Measurements from ENCODE around the gene UQCC2. TPM values are rescaled to one million over a fixed set of nuclear protein-coding genes. Genes with fewer than 3 reads are reported as not detected.

Gene UQCC2
- total RNA-seq, 5 donors from 2014 or later (not counting 1 experiment from before 2014, with no cell fraction given) = 17.2 to 36.2 (median 32.7) TPM

- no peak overlapping the region for H3K27ac ChIP-seq (ENCODE audit: low read length)
- Mint-ChIP-seq H3K9me3 (no peaks in the 10 kb centered on the region), H3K27me3 (no peaks in the 10 kb centered on the region), H3K4me1 (peaks cover 36 to 51% (median 41%) of the 10 kb centered on the region in 3 donors), H3K4me3 (no peak overlapping the region), H3K36me3 (peaks cover 19% of the 10 kb centered on the region), H3K27ac (peak overlapping the region; percentile 77 to 83)
- POLR2A ChIA-PET = interaction anchor here (0.5 to 0.7 kb wide), 2 partner anchors 11 to 95 kb away, joined by 3 to 6 read pairs; partner anchors contain the start of gene UQCC2 (in 1 of the 2)
- peaks cover 0 to 21% of the 10 kb centered on the region in 2 donors for H3K36me3 ChIP-seq (ENCODE audit: control insufficient read depth in 2 of 2, extremely low read depth in 1 of 2, insufficient read depth in 1 of 2, low read length in 1 of 2)
- H3K27me3 ChIP-seq (replicated peaks in 1 of 2; ENCODE audit: control insufficient read depth in 2 of 2, extremely low read depth in 1 of 2, insufficient read depth in 2 of 2, low read length in 1 of 2) = no peaks in the 10 kb centered on the region
- ATAC-seq (replicated peaks in 1 of 4) (peak; percentile 61 to 69 (median 65)), DNase-seq (peak; percentile 41 to 87 (median 68))
- CTCF ChIA-PET = interaction anchor here (0.7 to 2.5 kb wide), 10 partner anchors 9 to 120 kb away, joined by 3 to 13 read pairs (median 3); partner anchors contain the start of genes BAK1 (in 1 of the 2) and UQCC2 (in 1 of the 2)
- H3K9me3 ChIP-seq = no peaks in the 10 kb centered on the region
- peaks cover 35 to 38% of the 10 kb centered on the region in 2 experiments for H3K4me1 ChIP-seq (ENCODE audit: control insufficient read depth in 1 of 2, extremely low read depth in 1 of 2, insufficient read depth in 2 of 2, low read length in 2 of 2)
- no peak overlapping the region for H3K4me3 ChIP-seq (ENCODE audit: control insufficient read depth in 1 of 2, extremely low read depth in 1 of 2, low read length in 1 of 2)
- WGBS (ENCODE audit: insufficient coverage) = 65% methylated on average over 5 of the region's 10 CpGs
Observed at GRCh38 chr6:33700391-33701050, 11.0 kb downstream of the UQCC2 start.

- H3K36me3 Mint-ChIP-seq = peaks cover 19% of the 10 kb centered on the region
- DNase-seq (no peak), ATAC-seq (replicated peaks in 1 of 4) (no peak)
- Histone ChIP-seq H3K27ac (ENCODE audit: low read length) (no peak overlapping the region), H3K4me3 (ENCODE audit: control insufficient read depth in 1 of 2, extremely low read depth in 1 of 2, low read length in 1 of 2) (no peak overlapping the region), H3K4me1 (ENCODE audit: control insufficient read depth in 1 of 2, extremely low read depth in 1 of 2, insufficient read depth in 2 of 2, low read length in 2 of 2) (peaks cover 41 to 46% of the 10 kb centered on the region in 2 experiments), H3K36me3 (ENCODE audit: control insufficient read depth in 2 of 2, extremely low read depth in 1 of 2, insufficient read depth in 1 of 2, low read length in 1 of 2) (peaks cover 0 to 29% of the 10 kb centered on the region in 2 donors), H3K27me3 (replicated peaks in 1 of 2; ENCODE audit: control insufficient read depth in 2 of 2, extremely low read depth in 1 of 2, insufficient read depth in 2 of 2, low read length in 1 of 2) (no peaks in the 10 kb centered on the region), H3K9me3 (no peaks in the 10 kb centered on the region)
- H3K27ac Mint-ChIP-seq = peak overlapping the region; percentile 65 to 80
- no peak overlapping the region for H3K4me3 Mint-ChIP-seq
- ChIA-PET POLR2A (no interaction called here), CTCF (interaction anchor here (0.6 to 1.7 kb wide), 6 partner anchors 12 to 125 kb away, joined by 3 to 4 read pairs (median 3); partner anchors contain the start of gene BAK1 (in 1 of the 2))
- H3K9me3 Mint-ChIP-seq = no peaks in the 10 kb centered on the region
- H3K27me3 Mint-ChIP-seq = no peaks in the 10 kb centered on the region
- peaks cover 42 to 59% (median 49%) of the 10 kb centered on the region in 3 donors for H3K4me1 Mint-ChIP-seq
- WGBS (ENCODE audit: insufficient coverage) = 90% methylated on average over 2 of the region's 5 CpGs
Observed at GRCh38 chr6:33699739-33700138, 11.8 kb downstream of the UQCC2 start.

GRCh38 chr6:33699131-33699530 is 12.4 kb downstream of the UQCC2 start:
- 72% methylated on average over 6 of the region's 8 CpGs for WGBS (ENCODE audit: insufficient coverage)
- Mint-ChIP-seq H3K36me3 (peaks cover 21% of the 10 kb centered on the region), H3K27ac (peak overlapping the region; percentile 65 to 80), H3K4me3 (no peak overlapping the region), H3K9me3 (no peaks in the 10 kb centered on the region), H3K4me1 (peaks cover 48 to 65% (median 55%) of the 10 kb centered on the region in 3 donors), H3K27me3 (no peaks in the 10 kb centered on the region)
- ChIA-PET POLR2A (no interaction called here), CTCF (interaction anchor here in 1 of 2 donors (0.6 kb wide), 1 partner anchor 125 kb away, joined by 3 read pairs; no protein-coding TSS in a partner anchor)
- DNase-seq = no peak
- Histone ChIP-seq H3K27me3 (replicated peaks in 1 of 2; ENCODE audit: control insufficient read depth in 2 of 2, extremely low read depth in 1 of 2, insufficient read depth in 2 of 2, low read length in 1 of 2) (no peaks in the 10 kb centered on the region), H3K4me1 (ENCODE audit: control insufficient read depth in 1 of 2, extremely low read depth in 1 of 2, insufficient read depth in 2 of 2, low read length in 2 of 2) (peaks cover 45 to 52% of the 10 kb centered on the region in 2 experiments), H3K4me3 (ENCODE audit: control insufficient read depth in 1 of 2, extremely low read depth in 1 of 2, low read length in 1 of 2) (no peak overlapping the region), H3K36me3 (ENCODE audit: control insufficient read depth in 2 of 2, extremely low read depth in 1 of 2, insufficient read depth in 1 of 2, low read length in 1 of 2) (peaks cover 0 to 30% of the 10 kb centered on the region in 2 donors), H3K9me3 (no peaks in the 10 kb centered on the region), H3K27ac (ENCODE audit: low read length) (no peak overlapping the region)
- ATAC-seq (replicated peaks in 1 of 4) = no peak

- Mint-ChIP-seq H3K36me3 (peaks cover 23% of the 10 kb centered on the region), H3K9me3 (no peaks in the 10 kb centered on the region), H3K27ac (peak overlapping the region; percentile 55 to 71), H3K4me3 (peak overlapping the region in 1 of 3 donors; percentile 71), H3K4me1 (peaks cover 54 to 69% (median 61%) of the 10 kb centered on the region in 3 donors), H3K27me3 (no peaks in the 10 kb centered on the region)
- H3K9me3 ChIP-seq = no peaks in the 10 kb centered on the region
- no peak overlapping the region for H3K4me3 ChIP-seq (ENCODE audit: control insufficient read depth in 1 of 2, extremely low read depth in 1 of 2, low read length in 1 of 2)
- ChIA-PET CTCF (no interaction called here), POLR2A (no interaction called here)
- no peaks in the 10 kb centered on the region for H3K27me3 ChIP-seq (replicated peaks in 1 of 2; ENCODE audit: control insufficient read depth in 2 of 2, extremely low read depth in 1 of 2, insufficient read depth in 2 of 2, low read length in 1 of 2)
- peaks cover 0 to 34% of the 10 kb centered on the region in 2 donors for H3K36me3 ChIP-seq (ENCODE audit: control insufficient read depth in 2 of 2, extremely low read depth in 1 of 2, insufficient read depth in 1 of 2, low read length in 1 of 2)
- peaks cover 50 to 58% of the 10 kb centered on the region in 2 experiments for H3K4me1 ChIP-seq (ENCODE audit: control insufficient read depth in 1 of 2, extremely low read depth in 1 of 2, insufficient read depth in 2 of 2, low read length in 2 of 2)
- ATAC-seq (replicated peaks in 1 of 4) (no peak), DNase-seq (no peak)
- H3K27ac ChIP-seq (ENCODE audit: low read length) = no peak overlapping the region
- WGBS (ENCODE audit: insufficient coverage) = 80% methylated on average over 5 of the region's 10 CpGs
Observed at GRCh38 chr6:33698494-33698893, 13.0 kb downstream of the UQCC2 start.

GRCh38 chr6:33697845-33698244 is 13.7 kb downstream of the UQCC2 start:
- peaks cover 61 to 76% (median 68%) of the 10 kb centered on the region in 3 donors for H3K4me1 Mint-ChIP-seq
- CTCF ChIA-PET = interaction anchor here in 1 of 2 donors (0.8 kb wide), 1 partner anchor 14 kb away, joined by 3 read pairs; the partner anchor contains the start of gene UQCC2
- no peak for ATAC-seq (replicated peaks in 1 of 4)
- peak overlapping the region in 1 of 3 donors; percentile 71 for H3K4me3 Mint-ChIP-seq
- peaks cover 0 to 40% of the 10 kb centered on the region in 2 donors for H3K36me3 ChIP-seq (ENCODE audit: control insufficient read depth in 2 of 2, extremely low read depth in 1 of 2, insufficient read depth in 1 of 2, low read length in 1 of 2)
- no peak overlapping the region for H3K4me3 ChIP-seq (ENCODE audit: control insufficient read depth in 1 of 2, extremely low read depth in 1 of 2, low read length in 1 of 2)
- H3K27ac Mint-ChIP-seq = peak overlapping the region; percentile 96
- peak overlapping the region; percentile 92 for H3K27ac ChIP-seq (ENCODE audit: low read length)
- WGBS (ENCODE audit: insufficient coverage) = 92% methylated on average over 10 of the region's 10 CpGs
- H3K9me3 Mint-ChIP-seq = no peaks in the 10 kb centered on the region
- POLR2A ChIA-PET = no interaction called here
- H3K27me3 ChIP-seq (replicated peaks in 1 of 2; ENCODE audit: control insufficient read depth in 2 of 2, extremely low read depth in 1 of 2, insufficient read depth in 2 of 2, low read length in 1 of 2) = no peaks in the 10 kb centered on the region
- H3K4me1 ChIP-seq (ENCODE audit: control insufficient read depth in 1 of 2, extremely low read depth in 1 of 2, insufficient read depth in 2 of 2, low read length in 2 of 2) = peaks cover 56 to 65% of the 10 kb centered on the region in 2 experiments
- H3K36me3 Mint-ChIP-seq = peaks cover 24% of the 10 kb centered on the region
- H3K9me3 ChIP-seq = no peaks in the 10 kb centered on the region
- DNase-seq = no peak
- H3K27me3 Mint-ChIP-seq = no peaks in the 10 kb centered on the region
